ENCODE data around the gene ITGB1.

ITGB1 gene

DNA sequence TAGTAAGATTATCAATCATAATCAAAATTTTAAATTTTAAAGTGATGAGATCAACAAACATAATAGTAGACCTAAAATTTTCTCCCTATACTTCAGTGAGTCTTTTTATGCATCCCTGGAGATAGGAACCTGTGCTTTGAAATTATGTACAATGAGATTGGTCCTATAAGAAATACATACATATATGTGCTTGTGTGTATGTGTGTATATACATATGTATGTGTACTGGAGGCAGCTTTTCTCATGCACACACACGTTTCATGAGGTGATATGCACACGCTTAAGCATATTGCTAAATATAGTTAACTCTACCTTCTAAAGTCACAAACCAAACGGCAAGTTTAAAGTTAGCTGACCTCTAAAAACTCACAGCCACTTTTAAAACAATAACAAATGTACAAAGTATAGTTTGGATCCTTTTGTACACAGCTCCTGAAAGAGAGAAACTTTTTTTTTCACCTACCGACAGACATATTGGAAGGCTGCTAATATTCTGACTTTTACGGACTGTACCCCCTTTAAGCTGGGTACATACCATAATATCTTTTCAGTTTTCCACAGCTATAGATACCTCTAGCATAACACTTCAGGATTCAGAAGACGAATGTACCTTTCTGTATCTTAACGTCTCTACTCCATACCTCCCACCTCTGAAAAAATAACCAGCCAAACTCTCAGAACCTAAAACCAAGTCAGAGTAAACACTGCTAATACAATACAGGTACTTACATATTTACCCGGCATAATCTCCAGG lies 3.3 kb downstream of the ITGB1 start:
- DNase-seq = no peak

GRCh38 chr10:32954080-32954479 lies 4.0 kb downstream of the ITGB1 start:
- no peak for DNase-seq

- DNase-seq = no peak
Observed at GRCh38 chr10:32953277-32953927, 4.6 kb downstream of the ITGB1 start.

DNA sequence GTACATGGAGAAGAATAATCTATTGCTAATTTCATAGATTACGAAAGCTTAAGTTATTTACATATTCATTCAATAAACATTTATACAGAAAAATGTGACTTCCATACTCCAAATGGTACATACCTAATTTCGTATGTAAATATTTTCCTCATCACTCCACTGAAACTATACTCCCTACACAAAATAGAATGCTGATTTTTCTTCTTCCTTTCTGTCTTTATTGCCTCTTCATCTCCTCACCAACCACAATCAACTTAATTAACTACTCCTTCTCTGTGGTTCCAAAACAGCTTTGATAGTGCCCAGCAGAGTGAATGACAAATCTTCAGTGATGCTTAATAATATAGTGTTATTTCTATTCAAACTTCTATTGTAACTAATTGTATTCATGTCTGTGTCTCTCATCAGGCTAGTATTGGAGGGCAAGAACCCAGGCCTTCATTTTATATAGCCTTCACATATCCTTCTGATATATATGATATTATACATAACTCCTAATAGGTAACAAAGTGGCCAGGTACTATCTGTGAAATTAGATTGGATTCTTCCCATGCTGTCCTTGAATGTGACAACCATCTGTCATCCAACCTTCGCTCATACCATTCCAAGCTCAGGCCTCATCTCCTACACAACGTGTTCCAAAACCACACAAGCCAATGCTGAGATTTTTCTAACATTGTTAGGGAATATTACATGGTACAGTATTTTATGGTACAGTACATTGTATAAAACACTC lies 5.3 kb downstream of the ITGB1 start:
- DNase-seq = no peak

- no peak for DNase-seq
Observed at GRCh38 chr10:32952094-32952493, 5.9 kb downstream of the ITGB1 start.

DNA sequence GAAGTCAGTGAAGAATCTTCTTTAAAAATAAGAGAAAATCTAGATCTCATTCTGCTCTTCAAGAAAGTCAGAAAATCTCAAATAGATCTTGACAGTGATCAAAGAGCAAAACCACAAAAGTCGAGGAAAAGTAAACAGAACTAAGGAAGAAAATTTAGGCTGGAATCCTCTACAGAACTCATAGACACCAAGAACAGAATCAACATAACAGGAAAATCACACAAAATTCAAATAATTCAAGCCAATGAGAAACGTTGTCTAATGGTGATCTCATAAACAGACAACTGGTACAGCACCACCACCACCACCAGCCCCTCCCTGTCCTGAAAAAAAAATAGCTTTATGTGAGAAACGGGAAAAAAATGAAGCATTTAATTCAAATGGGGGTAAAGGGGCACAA lies 6.9 kb downstream of the ITGB1 start:
- DNase-seq = no peak

GRCh38 chr10:32950591-32951108 lies 7.4 kb downstream of the ITGB1 start:
- no peak for DNase-seq

- DNase-seq = no peak
Observed at GRCh38 chr10:32949221-32949678, 8.8 kb downstream of the ITGB1 start.

DNA sequence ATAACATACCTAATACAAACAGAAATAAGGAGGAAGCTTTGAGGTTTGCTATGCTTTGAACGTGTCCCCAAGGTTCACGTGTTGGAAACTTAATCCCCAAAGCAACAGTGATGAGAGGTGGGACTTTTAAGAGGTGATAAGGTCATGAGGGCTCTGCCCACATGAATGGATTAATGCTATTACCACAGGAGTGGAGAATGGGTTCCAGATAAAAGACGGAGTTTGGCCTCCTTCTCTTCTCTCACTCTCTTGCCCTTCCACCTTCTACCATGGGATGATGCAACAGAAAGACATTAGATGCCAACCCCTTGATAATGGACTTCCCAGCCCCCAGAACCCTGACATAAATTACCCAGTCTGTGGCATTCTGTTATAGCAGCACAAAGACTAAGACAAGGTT lies 9.6 kb downstream of the ITGB1 start:
- DNase-seq = no peak

DNA sequence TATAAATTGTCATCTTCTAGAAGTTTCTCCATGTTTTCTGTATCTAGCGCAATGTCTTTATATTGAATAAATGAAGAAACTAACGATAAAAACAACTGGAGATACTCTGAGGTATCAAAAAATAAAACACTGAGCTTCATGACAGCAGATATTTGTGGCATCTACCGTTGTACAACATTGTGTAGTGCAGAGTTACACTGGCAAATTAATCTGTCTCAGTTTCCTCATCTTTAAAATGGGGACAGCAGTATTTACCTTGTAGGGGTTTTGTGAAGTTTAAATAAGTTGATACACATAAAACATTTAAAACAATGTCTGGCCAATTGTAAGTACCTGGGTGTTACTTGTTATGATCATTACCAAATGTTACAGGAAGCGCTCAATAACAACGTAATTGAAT lies 10.4 kb downstream of the ITGB1 start:
- no peak for DNase-seq

DNA sequence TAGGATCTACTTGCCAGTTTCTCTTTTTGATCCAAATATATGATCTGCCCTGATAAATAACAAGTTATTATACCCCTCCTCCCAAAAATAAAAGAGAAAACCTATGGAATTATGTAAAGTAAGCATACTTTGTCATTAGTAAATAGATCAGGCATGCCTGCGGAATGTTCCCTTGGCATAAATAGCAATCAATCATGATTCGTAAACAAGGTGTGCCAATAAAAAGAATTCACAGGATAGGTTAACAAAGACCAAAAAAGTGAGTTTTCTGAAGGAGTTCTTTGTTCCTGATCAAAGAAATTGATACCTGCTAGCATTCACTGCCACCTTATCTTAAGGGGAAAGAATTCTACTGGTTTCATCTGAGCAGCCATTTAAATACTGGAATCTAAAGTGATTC lies 11.9 kb downstream of the ITGB1 start:
- DNase-seq = no peak

- DNase-seq = no peak
Observed at GRCh38 chr10:32943854-32944661, 14.0 kb downstream of the ITGB1 start.

DNA sequence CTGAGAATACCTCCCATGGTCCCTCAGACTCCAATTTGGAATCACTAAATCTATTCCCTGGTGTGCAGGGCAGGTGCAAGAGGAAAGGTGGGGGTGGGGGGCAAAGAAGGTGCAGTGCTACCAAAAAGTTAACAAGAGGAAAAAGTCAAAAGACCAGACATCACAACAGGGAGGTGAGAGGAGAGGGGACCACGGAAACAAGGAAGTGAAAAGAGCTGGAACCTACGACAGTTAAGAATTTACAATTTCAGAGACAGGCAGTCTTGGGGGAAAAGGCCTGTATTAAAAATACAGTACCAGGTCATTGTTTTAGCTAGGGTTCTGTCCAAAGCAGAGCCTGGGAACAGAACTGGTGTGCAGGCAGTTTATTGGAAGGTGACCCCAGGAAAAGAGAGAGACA lies 14.6 kb downstream of the ITGB1 start:
- DNase-seq = no peak

DNA sequence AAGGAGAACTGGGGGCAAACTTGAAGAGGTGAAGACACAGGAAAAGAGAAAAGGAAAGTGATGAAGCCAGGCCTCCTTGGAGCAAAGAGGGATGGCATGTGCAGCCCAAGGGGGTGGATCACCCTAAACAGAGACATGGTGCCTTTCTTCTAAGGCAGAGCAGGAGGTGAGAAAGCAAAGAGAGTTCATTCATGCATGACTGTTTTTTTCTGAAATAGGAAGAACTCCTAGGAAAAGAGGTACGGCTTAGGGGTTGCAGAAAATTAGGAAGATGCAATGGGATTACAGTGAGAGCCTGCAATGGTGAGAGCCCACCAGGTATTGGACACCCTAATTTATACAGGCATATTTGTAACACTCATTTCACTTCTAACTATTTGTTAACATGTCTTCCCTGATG lies 15.9 kb downstream of the ITGB1 start:
- no peak for DNase-seq

- no peak for DNase-seq
Observed at GRCh38 chr10:32941357-32941756, 16.7 kb downstream of the ITGB1 start.

- no peak for DNase-seq
Observed at GRCh38 chr10:32940321-32941301, 17.4 kb downstream of the ITGB1 start.

DNA sequence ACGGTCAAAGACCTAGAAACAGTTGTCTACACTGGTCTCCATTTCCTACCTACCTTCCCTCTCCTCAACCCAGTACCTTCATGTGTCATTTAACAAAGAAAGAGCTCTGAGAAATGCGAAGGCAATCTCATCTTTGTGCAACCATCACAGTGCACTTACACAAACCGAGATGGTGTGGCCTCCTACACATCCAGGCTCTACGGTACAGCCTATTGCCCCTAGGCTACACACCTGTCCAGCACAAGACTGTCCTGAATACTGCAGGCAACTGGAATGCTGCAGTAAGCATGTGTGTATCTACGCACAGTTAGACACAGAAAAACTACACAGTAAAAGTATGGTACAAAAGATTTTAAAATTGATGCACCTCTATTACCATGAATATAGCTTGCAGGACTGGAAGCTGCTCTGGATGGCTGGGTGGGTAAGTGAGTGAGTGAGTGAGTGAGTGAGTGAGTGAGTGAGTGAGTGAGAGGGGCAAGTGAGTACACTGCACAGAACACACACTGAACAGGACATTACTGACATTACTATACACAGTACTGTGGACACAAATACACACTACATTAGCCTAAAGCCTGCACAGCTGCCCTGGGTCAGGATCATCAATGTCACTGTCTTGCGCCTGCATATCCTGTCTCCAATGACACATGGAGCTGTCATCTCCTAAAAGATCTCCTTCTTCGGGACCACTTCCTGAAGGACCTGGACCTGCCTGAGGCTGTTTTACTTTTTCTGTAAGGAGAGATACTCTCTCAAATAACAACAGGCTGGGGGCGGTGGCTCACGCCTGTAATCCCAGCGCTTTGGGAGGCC lies 18.5 kb downstream of the ITGB1 start:
- DNase-seq = no peak

DNA sequence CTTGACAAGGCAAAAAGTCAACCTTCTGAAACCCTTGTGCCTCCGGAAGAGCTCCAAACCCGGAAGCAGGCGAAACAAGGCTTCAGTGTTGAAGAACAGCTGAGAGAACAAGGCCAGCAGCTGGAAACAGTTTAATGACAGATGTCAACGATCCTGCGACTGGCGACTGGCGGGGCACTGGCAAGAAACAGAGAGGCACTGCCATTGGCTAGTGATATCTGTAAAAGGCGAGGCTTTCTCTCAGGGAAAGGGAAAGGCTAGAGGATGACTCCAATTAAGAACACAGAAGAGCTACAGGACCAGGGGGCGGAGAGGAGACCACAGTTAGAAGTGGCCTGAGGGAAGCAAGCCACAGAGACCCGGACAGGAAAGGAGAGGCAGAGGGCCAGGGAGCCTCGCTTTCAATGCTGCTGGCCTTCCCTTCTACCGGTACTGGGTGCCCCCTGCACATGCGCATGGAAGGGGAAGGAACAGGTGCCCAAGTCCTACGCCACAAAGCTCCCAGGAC lies 19.4 kb downstream of the ITGB1 start:
- peak; percentile 57 for DNase-seq

GRCh38 chr10:32937911-32938424 lies 20.1 kb downstream of the ITGB1 start:
- DNase-seq = no peak

DNA sequence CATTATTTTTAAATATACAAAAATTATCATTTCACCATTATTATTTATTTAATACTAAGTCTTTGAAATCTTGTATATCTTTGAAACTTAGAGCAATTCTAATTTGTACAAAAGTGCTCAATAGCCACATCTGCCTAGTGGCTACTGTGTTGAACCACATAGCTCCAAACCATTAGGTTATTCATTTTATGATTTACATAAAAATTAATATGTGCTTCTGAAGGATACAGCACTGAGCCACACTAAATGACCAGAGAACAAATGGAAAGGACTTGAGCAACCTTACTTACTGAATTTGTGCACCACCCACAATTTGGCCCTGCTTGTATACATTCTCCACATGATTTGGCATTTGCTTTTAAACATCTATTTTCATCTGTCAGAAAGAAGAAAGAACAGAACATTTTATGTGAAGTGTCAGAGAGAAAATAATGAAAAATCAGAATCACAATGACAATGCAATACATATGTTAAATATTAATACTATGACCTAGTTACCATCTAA lies 25.8 kb downstream of the ITGB1 start:
- DNase-seq = no peak
